Mononuclear cell (primary cell): ENCODE results near the gene MINDY3. TPM values are rescaled to one million over a fixed set of nuclear protein-coding genes. Genes with fewer than 3 reads are reported as not detected.
"Not testable (repeated sequence)": the region's sequence is repeated elsewhere in the genome, so short reads cannot be mapped to it uniquely, and the experiment has no call there.

Experiments used
- H3K27me3 ChIP-seq: 2 replicates; pipeline ENCODE4 v1.6.0; 2011; ENCODE audit warnings: low read length, control low read depth; ENCODE audit not compliant: insufficient read depth
- H3K4me1 ChIP-seq: 2 replicates; pipeline ENCODE4 v1.5.1; 2011; ENCODE audit warnings: mild to moderate bottlenecking, low read length, control low read depth; ENCODE audit not compliant: insufficient read depth
- H3K4me3 ChIP-seq: 2 replicates; pipeline ENCODE4 v1.5.1; 2011; ENCODE audit warnings: mild to moderate bottlenecking, low read length, moderate library complexity
- H3K9me3 ChIP-seq: 2 replicates; pipeline ENCODE4 v1.5.1; 2011; ENCODE audit warnings: low read depth, mild to moderate bottlenecking, control low read depth, low read length
- total RNA-seq: library from RNA; depleted of rRNA; stranded (reverse); fragments of >200 nt; gene quantifications from one replicate; pipeline ENCODE4 v1.2.3, GENCODE V29; 2012

MINDY3 gene
- 61.1 TPM for total RNA-seq

DNA sequence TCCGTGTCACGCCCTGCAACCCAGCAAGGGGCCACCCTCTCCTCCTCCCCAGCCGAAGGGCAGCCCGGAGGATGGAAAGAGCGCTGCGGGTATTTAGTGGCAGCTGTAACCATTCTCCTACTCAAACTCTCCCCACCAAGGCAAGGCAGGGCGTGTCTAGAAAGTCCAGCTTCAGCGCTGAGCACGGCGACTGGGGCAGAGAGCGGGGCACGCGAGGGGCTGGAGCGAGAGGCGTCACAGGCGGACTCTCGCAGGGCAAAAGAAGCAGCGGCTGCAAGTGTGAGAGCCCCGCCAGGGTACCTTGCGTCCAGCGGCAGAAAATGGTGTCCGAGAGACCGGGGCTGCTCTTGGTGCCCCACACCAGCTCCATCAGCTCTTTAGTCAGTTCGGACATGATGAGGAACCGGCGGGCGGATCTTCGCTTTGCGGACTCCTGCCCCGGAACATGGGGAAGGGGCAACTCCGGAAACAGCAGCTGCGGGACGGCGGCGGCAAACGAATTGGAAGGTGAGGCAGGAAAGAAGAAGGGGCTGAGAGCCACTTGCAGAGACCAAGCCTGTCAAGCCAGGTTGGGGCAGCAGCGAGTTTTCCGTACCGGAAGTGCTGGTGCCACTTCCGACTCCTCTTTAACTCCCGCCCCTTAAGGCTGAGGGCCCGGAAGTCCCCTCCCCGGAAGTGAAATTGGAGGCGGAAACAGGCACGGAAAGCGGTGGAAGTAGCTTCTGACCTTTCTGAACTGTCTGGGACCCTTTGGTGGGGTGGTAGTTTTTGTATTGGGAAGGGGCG, at the start of gene MINDY3:
Gene MINDY3, minus strand, starts transcription at position 602 of the 786 bp plus-strand sequence. Its CDS starts 208 bp downstream, at position 394.
- Histone ChIP-seq H3K9me3 (no peaks in the 10 kb centered on the region), H3K27me3 (peaks cover 9% of the 10 kb centered on the region), H3K4me3 (peak within 1 kb of the TSS; percentile 84), H3K4me1 (peaks cover 20% of the 10 kb centered on the region)

- Histone ChIP-seq H3K4me1 (no peaks in the 10 kb centered on the region), H3K9me3 (no peaks in the 10 kb centered on the region), H3K27me3 (peaks cover 12% of the 10 kb centered on the region), H3K4me3 (no peak overlapping the region)
These were observed 41.6 kb upstream of the MINDY3 start for GRCh38 chr10:15901889-15902288.

DNA sequence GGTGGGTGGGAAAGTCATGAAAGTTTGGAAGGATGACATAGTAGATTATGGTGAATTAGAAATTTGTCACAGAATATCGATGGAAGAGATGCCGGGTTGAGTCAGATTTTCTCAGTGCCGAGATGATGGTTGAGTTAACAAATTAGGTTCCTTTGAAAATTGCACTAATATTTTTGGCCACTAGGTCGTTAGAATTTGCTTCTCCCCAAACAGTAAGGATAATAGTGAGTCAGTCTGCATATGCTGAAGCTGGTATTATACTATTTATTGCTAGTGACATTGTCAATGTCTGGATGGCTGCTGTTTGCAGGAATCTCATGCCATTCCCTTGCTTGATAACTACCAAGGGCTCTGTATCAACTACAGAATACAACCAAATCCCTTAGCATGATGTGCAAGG, 37.7 kb upstream of the MINDY3 start:
- Histone ChIP-seq H3K9me3 (no peaks in the 10 kb centered on the region), H3K4me1 (no peaks in the 10 kb centered on the region), H3K27me3 (peaks cover 27% of the 10 kb centered on the region), H3K4me3 (no peak overlapping the region)

DNA sequence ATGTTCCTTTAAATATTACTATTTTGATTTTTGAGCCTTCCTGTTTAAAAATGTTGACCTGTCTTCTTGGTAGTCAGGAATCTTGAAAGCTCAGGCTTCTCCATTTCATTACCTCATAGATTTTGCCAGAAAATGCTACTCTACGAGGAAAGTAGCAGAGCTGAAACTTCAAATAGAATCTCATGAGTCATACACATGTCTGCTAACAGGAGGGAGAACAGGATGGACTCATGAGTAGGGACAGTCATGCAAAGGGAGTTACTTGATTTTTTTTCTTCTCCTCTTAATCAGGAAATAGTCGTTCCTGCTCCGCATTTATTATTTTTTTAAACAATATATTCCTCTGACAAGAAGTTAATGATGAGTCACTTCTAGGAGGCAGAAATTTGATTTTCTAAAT, 37.0 kb upstream of the MINDY3 start:
- Histone ChIP-seq H3K4me3 (no peak overlapping the region), H3K9me3 (no peaks in the 10 kb centered on the region), H3K27me3 (peaks cover 27% of the 10 kb centered on the region), H3K4me1 (no peaks in the 10 kb centered on the region)

DNA sequence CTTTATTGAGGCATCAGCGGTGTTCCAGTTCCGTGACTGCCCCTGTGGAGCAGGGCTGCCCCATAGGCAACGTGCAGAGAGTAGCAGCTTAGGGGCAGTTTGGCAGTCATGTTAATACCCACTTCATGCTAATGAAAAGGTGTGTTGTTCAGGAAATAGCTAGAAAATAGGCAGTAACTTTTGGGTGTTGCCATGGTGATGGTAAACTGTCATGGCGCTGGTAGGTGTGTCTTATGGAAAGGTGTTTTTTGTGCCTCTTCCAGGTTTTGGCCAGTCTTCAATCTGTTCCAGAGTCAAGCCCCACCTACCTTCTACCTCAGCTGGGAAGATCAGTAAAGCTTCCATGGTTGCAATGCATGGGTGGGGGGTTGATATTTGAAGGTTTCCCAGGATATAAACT, 36.3 kb upstream of the MINDY3 start:
- Histone ChIP-seq H3K27me3 (peaks cover 27% of the 10 kb centered on the region), H3K4me1 (no peaks in the 10 kb centered on the region)

DNA sequence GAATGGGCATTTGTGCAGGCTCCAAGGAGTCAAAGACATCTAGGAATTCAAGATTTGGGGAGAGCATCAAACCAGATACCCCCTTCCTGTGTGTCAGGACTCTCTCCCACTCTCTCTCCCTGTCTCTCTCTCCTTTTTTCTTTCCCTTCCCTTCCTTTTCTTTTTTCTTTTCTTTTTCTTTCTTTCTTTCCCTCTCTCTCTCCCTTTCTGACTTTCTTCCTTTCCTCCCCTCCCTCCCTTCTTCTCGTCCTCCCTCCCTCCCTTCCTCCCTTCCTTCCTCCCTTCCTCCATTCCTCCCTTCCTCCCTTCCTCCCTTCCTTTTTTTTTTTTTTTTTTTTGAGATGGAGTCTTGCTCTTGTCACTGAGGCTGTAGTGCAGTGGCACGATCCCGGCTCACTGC, 24.1 kb upstream of the MINDY3 start:
- Histone ChIP-seq H3K4me3 (no peak overlapping the region), H3K9me3 (no peaks in the 10 kb centered on the region), H3K4me1 (no peaks in the 10 kb centered on the region), H3K27me3 (no peaks in the 10 kb centered on the region)

More for the DNA sequence above, 36.3 kb upstream of the MINDY3 start:
- H3K9me3 ChIP-seq = no peaks in the 10 kb centered on the region
- H3K4me3 ChIP-seq = no peak overlapping the region

DNA sequence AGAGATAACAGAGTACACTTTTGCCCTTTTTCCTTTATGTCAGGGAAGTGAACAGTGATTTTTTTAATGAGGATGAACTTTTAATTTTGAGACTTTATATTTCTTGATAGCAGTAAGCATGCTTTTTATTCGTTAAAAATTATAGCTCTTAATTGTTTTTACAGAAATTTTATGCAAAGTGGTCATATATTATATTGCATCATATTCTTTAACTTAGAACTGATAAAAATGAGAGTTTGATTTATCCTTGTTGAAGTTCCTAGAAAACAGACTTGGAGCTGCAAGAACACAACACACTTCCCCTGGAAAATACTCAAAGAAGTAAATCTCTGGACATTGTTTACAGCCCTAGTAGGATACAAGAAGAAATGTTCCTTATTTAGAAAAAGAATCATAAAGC, 21.2 kb upstream of the MINDY3 start:
- no peaks in the 10 kb centered on the region for H3K9me3 ChIP-seq
- H3K27me3 ChIP-seq = no peaks in the 10 kb centered on the region
- no peaks in the 10 kb centered on the region for H3K4me1 ChIP-seq
- no peak overlapping the region for H3K4me3 ChIP-seq

- H3K4me3 ChIP-seq = no peak overlapping the region
- no peaks in the 10 kb centered on the region for H3K27me3 ChIP-seq
- H3K9me3 ChIP-seq = no peaks in the 10 kb centered on the region
- no peaks in the 10 kb centered on the region for H3K4me1 ChIP-seq
These were observed 19.4 kb upstream of the MINDY3 start for GRCh38 chr10:15879663-15880062.

GRCh38 chr10:15879058-15879457, 18.8 kb upstream of the MINDY3 start:
- H3K9me3 ChIP-seq = no peaks in the 10 kb centered on the region
- H3K4me3 ChIP-seq = no peak overlapping the region
- H3K4me1 ChIP-seq = no peaks in the 10 kb centered on the region
- H3K27me3 ChIP-seq = no peaks in the 10 kb centered on the region

- H3K4me1 ChIP-seq = no peaks in the 10 kb centered on the region
- no peak overlapping the region for H3K4me3 ChIP-seq
- no peaks in the 10 kb centered on the region for H3K27me3 ChIP-seq
- no peaks in the 10 kb centered on the region for H3K9me3 ChIP-seq
These were observed 17.7 kb upstream of the MINDY3 start for GRCh38 chr10:15877836-15878576.

DNA sequence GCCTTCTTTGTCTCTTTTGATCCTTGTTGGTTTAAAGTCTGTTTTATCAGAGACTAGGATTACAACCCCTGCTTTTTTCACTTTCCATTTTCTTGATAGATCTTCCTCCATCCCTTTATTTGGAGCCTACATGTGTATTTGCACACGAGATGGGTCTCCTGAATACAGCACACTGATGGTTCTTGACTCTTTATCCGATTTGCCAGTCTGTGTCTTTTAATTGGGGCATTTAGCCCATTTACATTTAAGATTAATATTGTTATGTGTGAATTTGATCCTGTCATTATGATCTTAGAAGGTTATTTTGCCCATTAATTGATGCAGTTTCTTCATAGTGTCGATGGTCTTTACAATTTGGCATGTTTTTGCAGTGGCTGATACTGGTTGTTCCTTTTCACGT, 16.0 kb upstream of the MINDY3 start:
- not testable (repeated sequence) for H3K4me3 ChIP-seq, H3K27me3 ChIP-seq, H3K4me1 ChIP-seq, H3K9me3 ChIP-seq

- peaks cover 40% of the 10 kb centered on the region for H3K27me3 ChIP-seq
- H3K9me3 ChIP-seq, H3K4me1 ChIP-seq, H3K4me3 ChIP-seq: not testable (repeated sequence)
These were observed 12.3 kb upstream of the MINDY3 start for GRCh38 chr10:15872645-15873044.

DNA sequence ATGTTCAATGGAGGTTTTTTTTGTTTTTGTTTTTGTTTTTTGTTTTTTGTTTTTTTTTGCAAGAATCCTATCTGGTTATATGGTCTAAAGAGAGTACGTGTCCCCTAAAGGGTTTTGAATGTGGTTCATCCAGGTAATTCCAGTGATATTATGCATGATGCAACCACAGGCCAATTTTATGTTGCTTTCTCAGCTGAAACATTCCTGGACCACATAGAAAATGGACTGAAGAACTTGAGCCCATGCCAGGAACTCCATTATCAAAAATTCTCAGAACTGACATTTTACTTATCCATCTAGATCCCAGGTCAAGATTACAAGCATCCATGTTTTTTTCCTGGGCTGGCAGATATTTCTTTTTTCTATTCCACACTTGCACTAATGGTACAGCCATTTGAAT, 11.5 kb upstream of the MINDY3 start:
- Histone ChIP-seq H3K27me3 (peaks cover 48% of the 10 kb centered on the region), H3K4me3 (no peak overlapping the region), H3K9me3 (no peaks in the 10 kb centered on the region), H3K4me1 (no peaks in the 10 kb centered on the region)

- no peaks in the 10 kb centered on the region for H3K4me1 ChIP-seq
- H3K4me3 ChIP-seq = no peak overlapping the region
- peaks cover 60% of the 10 kb centered on the region for H3K27me3 ChIP-seq
- H3K9me3 ChIP-seq = no peaks in the 10 kb centered on the region
These were observed 9.6 kb upstream of the MINDY3 start for GRCh38 chr10:15869935-15870334.

DNA sequence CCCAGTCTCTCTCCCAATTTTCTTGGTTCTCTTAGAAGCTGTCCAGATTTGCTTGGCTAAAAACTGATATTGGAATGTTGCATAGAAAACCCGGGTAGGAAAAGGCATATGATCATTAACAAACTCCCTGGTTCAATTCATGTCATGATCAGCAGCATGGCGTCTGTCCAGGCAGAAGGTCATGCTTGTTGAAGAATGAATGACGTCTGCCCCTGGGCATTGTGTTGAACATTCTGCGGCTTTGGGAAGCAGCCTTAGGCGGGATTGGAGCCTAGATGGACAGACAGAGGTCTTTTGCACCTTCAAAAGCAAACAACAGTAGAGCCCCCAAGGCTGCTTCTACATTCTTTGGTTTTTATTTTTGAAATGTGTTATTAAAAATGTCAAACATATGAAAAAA, 7.7 kb upstream of the MINDY3 start:
- H3K27me3 ChIP-seq = peaks cover 65% of the 10 kb centered on the region
- H3K9me3 ChIP-seq = no peaks in the 10 kb centered on the region
- no peak overlapping the region for H3K4me3 ChIP-seq
- no peaks in the 10 kb centered on the region for H3K4me1 ChIP-seq

DNA sequence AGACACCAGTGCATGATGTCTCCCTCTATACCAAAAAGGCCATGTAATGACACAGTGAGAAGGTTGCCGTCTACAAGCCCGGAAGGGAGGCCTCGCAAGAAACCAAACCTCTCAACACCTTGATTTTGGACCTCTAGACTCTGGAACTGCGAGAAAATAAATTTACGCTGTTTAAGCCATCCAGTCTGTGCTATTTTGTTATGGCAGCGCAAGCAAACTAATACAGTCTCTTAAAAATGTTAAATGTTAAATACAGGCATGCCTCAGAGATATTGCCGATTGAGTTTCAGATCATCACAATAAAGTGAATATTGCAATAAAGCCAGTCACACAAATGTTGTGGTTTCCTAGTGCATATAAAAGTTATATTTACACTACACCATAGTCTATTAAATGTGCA, 5.0 kb upstream of the MINDY3 start:
- Histone ChIP-seq H3K4me1 (peaks cover 4% of the 10 kb centered on the region), H3K27me3 (peaks cover 49% of the 10 kb centered on the region), H3K9me3 (no peaks in the 10 kb centered on the region), H3K4me3 (no peak overlapping the region)
